ENCODE measurements around the gene LARGE1.

- TF ChIP-seq POLR2AphosphoS5 (IDR thresholded peaks at IDR 0.05; ENCODE audit: low read depth, low read length): no peak
- TF ChIP-seq TAF1 (IDR thresholded peaks at IDR 0.05; ENCODE audit: low read depth, low read length): no peak
- TF ChIP-seq POLR2A (IDR thresholded peaks at IDR 0.05; ENCODE audit: low read depth, low read length): no peak
- TF ChIP-seq POU2F2 (IDR thresholded peaks at IDR 0.05; ENCODE audit: low read depth, low read length): no peak
- no peak for TF ChIP-seq PAX5 (IDR thresholded peaks at IDR 0.05; ENCODE audit: insufficient read depth, low read length, severe bottlenecking)
- no peak for TF ChIP-seq SPI1 (IDR thresholded peaks at IDR 0.05; ENCODE audit: low read depth, low read length)
Observed at GRCh38 chr22:33248948-33249347, 671.3 kb downstream of the LARGE1 start.
